Liver (tissue), 9 donors: ENCODE results near the gene SERPINB13. TPM values are rescaled to one million over a fixed set of nuclear protein-coding genes. Genes with fewer than 3 reads are reported as not detected.

Experiments
- DNase-seq: peaks from one replicate; pipeline ENCODE4 v3.0.0-alpha.2; 2017; ENCODE audit warnings: low spot score
- H3K27ac ChIP-seq, 2 donors: one replicate each; pipeline ENCODE4 v1.7.0; 2013; ENCODE audit warnings: inconsistent platforms in 2 of 2, low read length in 2 of 2, control low read depth in 1 of 2, low read depth in 1 of 2, mild to moderate bottlenecking in 1 of 2
- H3K27me3 ChIP-seq, 4 donors: one replicate each; pipeline versions ENCODE4 v1.6.1 to v1.7.0; 2013; ENCODE audit warnings: low read length in 3 of 4, inconsistent platforms in 1 of 4, mild to moderate bottlenecking in 1 of 4, moderate library complexity in 1 of 4; ENCODE audit not compliant: control insufficient read depth in 4 of 4, insufficient read depth in 4 of 4
- H3K36me3 ChIP-seq, 4 donors: one replicate each; pipeline versions ENCODE4 v1.6.1 to v1.7.0; 2013; ENCODE audit warnings: low read length in 3 of 4, mild to moderate bottlenecking in 3 of 4, low read depth in 1 of 4, moderate library complexity in 1 of 4; ENCODE audit not compliant: control insufficient read depth in 4 of 4, insufficient read depth in 3 of 4
- H3K4me1 ChIP-seq, 4 donors: one replicate each; pipeline versions ENCODE4 v1.6.1 to v1.7.0; 2013; ENCODE audit warnings: low read length in 3 of 4, mild to moderate bottlenecking in 3 of 4, moderate library complexity in 1 of 4; ENCODE audit not compliant: control insufficient read depth in 4 of 4, insufficient read depth in 4 of 4
- H3K4me3 ChIP-seq, 3 donors: one replicate each; pipeline versions ENCODE4 v1.6.1 to v1.7.0; 2013; ENCODE audit warnings: low read length in 3 of 3, control low read depth in 1 of 3, low read depth in 1 of 3, mild to moderate bottlenecking in 1 of 3
- H3K9ac ChIP-seq, 2 donors: one replicate each; pipeline ENCODE4 v1.7.0; 2013; ENCODE audit warnings: low read length in 2 of 2, mild to moderate bottlenecking in 2 of 2, moderate library complexity in 2 of 2, control low read depth in 1 of 2, low read depth in 1 of 2
- H3K9me3 ChIP-seq, 4 donors: one replicate each; pipeline versions ENCODE4 v1.6.1 to v1.7.0; 2013; ENCODE audit warnings: low read length in 3 of 4; ENCODE audit not compliant: control insufficient read depth in 4 of 4
- EGR1 ChIP-seq, 2 donors: IDR thresholded peaks; 2 replicates each; pipeline ENCODE4 v1.6.1; 2016 to 2018; ENCODE audit warnings: antibody characterized with exemption in 2 of 2, low read depth in 2 of 2
- FOXA1 ChIP-seq: IDR thresholded peaks from 2 replicates; pipeline ENCODE4 v1.6.1; 2016; ENCODE audit warnings: antibody characterized with exemption
- FOXA2 ChIP-seq: IDR thresholded peaks from 2 replicates; pipeline ENCODE4 v1.6.1; 2016; ENCODE audit warnings: antibody characterized with exemption
- HNF4A ChIP-seq, 2 donors: conservative IDR thresholded peaks; 2 replicates each; pipeline ENCODE4 v1.6.1; 2016; ENCODE audit warnings: antibody characterized with exemption in 2 of 2, mild to moderate bottlenecking in 2 of 2
- HNF4G ChIP-seq: IDR thresholded peaks from 2 replicates; pipeline ENCODE4 v1.6.1; 2016; ENCODE audit warnings: antibody characterized with exemption
- JUND ChIP-seq, 2 donors: IDR thresholded peaks; 2 replicates each; pipeline ENCODE4 v1.6.1; 2016; ENCODE audit warnings: antibody characterized with exemption in 2 of 2
- MAX ChIP-seq: IDR thresholded peaks from 2 replicates; pipeline ENCODE4 v1.6.1; 2016; ENCODE audit warnings: antibody characterized with exemption
- NR2F2 ChIP-seq: IDR thresholded peaks from 2 replicates; pipeline ENCODE4 v1.6.1; 2016; ENCODE audit warnings: antibody characterized with exemption
- RAD21 ChIP-seq, 2 donors: IDR thresholded peaks; 2 replicates each; pipeline ENCODE4 v1.6.1; 2016; ENCODE audit warnings: antibody characterized with exemption in 2 of 2, mild to moderate bottlenecking in 2 of 2
- RXRA ChIP-seq, 2 donors: IDR thresholded peaks; 2 replicates each; pipeline ENCODE4 v1.6.1; 2017 to 2018; ENCODE audit warnings: antibody characterized with exemption in 2 of 2, mild to moderate bottlenecking in 1 of 2
- SP1 ChIP-seq: IDR thresholded peaks from 2 replicates; pipeline ENCODE4 v1.6.1; 2018; ENCODE audit warnings: antibody characterized with exemption, mild to moderate bottlenecking
- TAF1 ChIP-seq: conservative IDR thresholded peaks from 2 replicates; pipeline ENCODE4 v1.6.1; 2016; ENCODE audit warnings: antibody characterized with exemption, mild to moderate bottlenecking
- YY1 ChIP-seq: IDR thresholded peaks from 2 replicates; pipeline ENCODE4 v1.6.1; 2016; ENCODE audit warnings: antibody characterized with exemption, mild to moderate bottlenecking
- ZBTB33 ChIP-seq: IDR thresholded peaks from 2 replicates; pipeline ENCODE4 v1.6.1; 2016; ENCODE audit warnings: antibody characterized with exemption
- WGBS: extraction: QIAGEN DNeasy Blood & Tissue Kit; methylation state at CpG from one replicate; pipeline ENCODE4 v1.1.7; 2013; 5-methylcytosine and 5-hydroxymethylcytosine counted together
- polyA plus RNA-seq, 2 donors: library from polyadenylated mRNA; stranded (reverse) in 1 of 2; unstranded in 1 of 2; fragments of 200-250 nt in 1 of 2; fragments of >200 nt in 1 of 2; fragmentation: Nextera tagmentation in 1 of 2; extraction: Ambion mirVana in 1 of 2; gene quantifications; one replicate each; pipeline versions ENCODE4 v1.2.1 to v1.2.3, GENCODE V29; 2013 to 2015
- total RNA-seq, 2 donors: library from RNA; depleted of rRNA; stranded (reverse); fragments of >200 nt; gene quantifications; one replicate each; pipeline ENCODE4 v1.2.3, GENCODE V29; 2014
- TF ChIP-seq, protein P1 (sequence below): IDR thresholded peaks from 2 replicates; pipeline ENCODE4 v1.6.1; 2016; ENCODE audit warnings: antibody characterized with exemption, mild to moderate bottlenecking
- TF ChIP-seq, protein P2 (sequence below): fragments of 150-350 bp; IDR thresholded peaks from 2 replicates; pipeline ENCODE4 v1.5.1; 2017; ENCODE audit warnings: improper control_type of control experiment, low read depth, low read length; ENCODE audit not compliant: missing input control
- TF ChIP-seq, protein P3 (sequence below): IDR thresholded peaks from 2 replicates; pipeline ENCODE4 v1.6.1; 2016; ENCODE audit warnings: antibody characterized with exemption
- donor health status: healthy.
- donor health status: healthy.
- donor health status: healthy.
- donor health status: healthy.
- donor health status: healthy.

SERPINB13 gene
- total and polyA plus RNA-seq, 4 donors = not detected

- Histone ChIP-seq H3K27me3 (no peaks in the 10 kb centered on the region), H3K4me1 (no peaks in the 10 kb centered on the region), H3K9ac (no peak overlapping the region), H3K4me3 (peak overlapping the region in 1 of 3 donors; percentile 9), H3K9me3 (peaks cover 3 to 13% (median 9%) of the 10 kb centered on the region in 4 donors), H3K36me3 (no peaks in the 10 kb centered on the region), H3K27ac (no peak overlapping the region)
- 76% methylated on average over 4 of the region's 4 CpGs for WGBS
- TF ChIP-seq, protein P1, sequence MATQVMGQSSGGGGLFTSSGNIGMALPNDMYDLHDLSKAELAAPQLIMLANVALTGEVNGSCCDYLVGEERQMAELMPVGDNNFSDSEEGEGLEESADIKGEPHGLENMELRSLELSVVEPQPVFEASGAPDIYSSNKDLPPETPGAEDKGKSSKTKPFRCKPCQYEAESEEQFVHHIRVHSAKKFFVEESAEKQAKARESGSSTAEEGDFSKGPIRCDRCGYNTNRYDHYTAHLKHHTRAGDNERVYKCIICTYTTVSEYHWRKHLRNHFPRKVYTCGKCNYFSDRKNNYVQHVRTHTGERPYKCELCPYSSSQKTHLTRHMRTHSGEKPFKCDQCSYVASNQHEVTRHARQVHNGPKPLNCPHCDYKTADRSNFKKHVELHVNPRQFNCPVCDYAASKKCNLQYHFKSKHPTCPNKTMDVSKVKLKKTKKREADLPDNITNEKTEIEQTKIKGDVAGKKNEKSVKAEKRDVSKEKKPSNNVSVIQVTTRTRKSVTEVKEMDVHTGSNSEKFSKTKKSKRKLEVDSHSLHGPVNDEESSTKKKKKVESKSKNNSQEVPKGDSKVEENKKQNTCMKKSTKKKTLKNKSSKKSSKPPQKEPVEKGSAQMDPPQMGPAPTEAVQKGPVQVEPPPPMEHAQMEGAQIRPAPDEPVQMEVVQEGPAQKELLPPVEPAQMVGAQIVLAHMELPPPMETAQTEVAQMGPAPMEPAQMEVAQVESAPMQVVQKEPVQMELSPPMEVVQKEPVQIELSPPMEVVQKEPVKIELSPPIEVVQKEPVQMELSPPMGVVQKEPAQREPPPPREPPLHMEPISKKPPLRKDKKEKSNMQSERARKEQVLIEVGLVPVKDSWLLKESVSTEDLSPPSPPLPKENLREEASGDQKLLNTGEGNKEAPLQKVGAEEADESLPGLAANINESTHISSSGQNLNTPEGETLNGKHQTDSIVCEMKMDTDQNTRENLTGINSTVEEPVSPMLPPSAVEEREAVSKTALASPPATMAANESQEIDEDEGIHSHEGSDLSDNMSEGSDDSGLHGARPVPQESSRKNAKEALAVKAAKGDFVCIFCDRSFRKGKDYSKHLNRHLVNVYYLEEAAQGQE = no peak
- TF ChIP-seq SP1 (no peak), RXRA (IDR thresholded peaks at IDR 0.05) (no peak), MAX (no peak), ZBTB33 (no peak), EGR1 (IDR thresholded peaks at IDR 0.05; ENCODE audit: low read depth in 2 of 2) (no peak), JUND (IDR thresholded peaks at IDR 0.05) (no peak), YY1 (no peak), TAF1 (no peak), RAD21 (IDR thresholded peaks at IDR 0.05) (no peak), FOXA2 (no peak), NR2F2 (no peak)
- TF ChIP-seq, protein P2, sequence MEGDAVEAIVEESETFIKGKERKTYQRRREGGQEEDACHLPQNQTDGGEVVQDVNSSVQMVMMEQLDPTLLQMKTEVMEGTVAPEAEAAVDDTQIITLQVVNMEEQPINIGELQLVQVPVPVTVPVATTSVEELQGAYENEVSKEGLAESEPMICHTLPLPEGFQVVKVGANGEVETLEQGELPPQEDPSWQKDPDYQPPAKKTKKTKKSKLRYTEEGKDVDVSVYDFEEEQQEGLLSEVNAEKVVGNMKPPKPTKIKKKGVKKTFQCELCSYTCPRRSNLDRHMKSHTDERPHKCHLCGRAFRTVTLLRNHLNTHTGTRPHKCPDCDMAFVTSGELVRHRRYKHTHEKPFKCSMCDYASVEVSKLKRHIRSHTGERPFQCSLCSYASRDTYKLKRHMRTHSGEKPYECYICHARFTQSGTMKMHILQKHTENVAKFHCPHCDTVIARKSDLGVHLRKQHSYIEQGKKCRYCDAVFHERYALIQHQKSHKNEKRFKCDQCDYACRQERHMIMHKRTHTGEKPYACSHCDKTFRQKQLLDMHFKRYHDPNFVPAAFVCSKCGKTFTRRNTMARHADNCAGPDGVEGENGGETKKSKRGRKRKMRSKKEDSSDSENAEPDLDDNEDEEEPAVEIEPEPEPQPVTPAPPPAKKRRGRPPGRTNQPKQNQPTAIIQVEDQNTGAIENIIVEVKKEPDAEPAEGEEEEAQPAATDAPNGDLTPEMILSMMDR = no peak
- TF ChIP-seq, protein P3, sequence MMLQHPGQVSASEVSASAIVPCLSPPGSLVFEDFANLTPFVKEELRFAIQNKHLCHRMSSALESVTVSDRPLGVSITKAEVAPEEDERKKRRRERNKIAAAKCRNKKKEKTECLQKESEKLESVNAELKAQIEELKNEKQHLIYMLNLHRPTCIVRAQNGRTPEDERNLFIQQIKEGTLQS = no peak
- no peak for DNase-seq
Measured at GRCh38 chr18:63626431-63626830, 39.3 kb downstream of the SERPINB13 start.

- no peaks in the 10 kb centered on the region for H3K4me1 ChIP-seq
- H3K27ac ChIP-seq = no peak overlapping the region
Measured at GRCh38 chr18:63627819-63628218, 40.7 kb downstream of the SERPINB13 start.

More at GRCh38 chr18:63627819-63628218, 40.7 kb downstream of the SERPINB13 start:
- Histone ChIP-seq H3K9ac (no peak overlapping the region), H3K9me3 (peaks cover 3 to 13% (median 9%) of the 10 kb centered on the region in 4 donors), H3K4me3 (no peak overlapping the region), H3K27me3 (no peaks in the 10 kb centered on the region), H3K36me3 (no peaks in the 10 kb centered on the region)
- DNase-seq = no peak
- no peak for TF ChIP-seq HNF4A (conservative IDR thresholded peaks at IDR 0.05)
- TF ChIP-seq, protein P2 = no peak
- no peak for TF ChIP-seq HNF4G
- no peak for TF ChIP-seq FOXA1
- TF ChIP-seq, protein P1 = no peak
- TF ChIP-seq YY1 = no peak
- TF ChIP-seq RXRA (IDR thresholded peaks at IDR 0.05) = no peak
- no peak for TF ChIP-seq EGR1 (IDR thresholded peaks at IDR 0.05; ENCODE audit: low read depth in 2 of 2)
- TF ChIP-seq FOXA2 = no peak
- TF ChIP-seq MAX = no peak
- TF ChIP-seq RAD21 (IDR thresholded peaks at IDR 0.05) = no peak
